ENCODE measurements around the gene RAB8B.
A peak's percentile ranks its signal among the peaks of the same experiment; 100 is the strongest.

Gene RAB8B

DNA sequence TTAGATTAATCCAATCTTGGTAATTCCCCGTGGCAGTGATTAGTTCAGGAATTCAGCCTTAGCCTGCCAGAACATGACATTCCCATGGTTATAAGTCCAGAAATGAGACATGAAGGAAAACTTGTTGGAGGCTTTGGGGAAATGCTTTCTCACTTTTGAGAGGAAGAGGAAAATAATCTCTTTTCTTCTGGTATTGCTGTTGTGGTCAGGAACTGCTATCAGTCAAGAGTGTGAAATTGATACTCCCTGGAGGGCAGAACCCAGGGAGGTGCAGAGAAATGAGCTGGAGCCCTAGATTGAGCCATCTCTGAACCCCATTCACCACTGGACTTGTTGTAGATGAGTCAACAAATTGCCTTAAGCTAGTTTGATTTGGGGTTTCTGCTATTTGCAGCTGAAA is 49.4 kb downstream of the RAB8B start:
- no peak for DNase-seq

DNA sequence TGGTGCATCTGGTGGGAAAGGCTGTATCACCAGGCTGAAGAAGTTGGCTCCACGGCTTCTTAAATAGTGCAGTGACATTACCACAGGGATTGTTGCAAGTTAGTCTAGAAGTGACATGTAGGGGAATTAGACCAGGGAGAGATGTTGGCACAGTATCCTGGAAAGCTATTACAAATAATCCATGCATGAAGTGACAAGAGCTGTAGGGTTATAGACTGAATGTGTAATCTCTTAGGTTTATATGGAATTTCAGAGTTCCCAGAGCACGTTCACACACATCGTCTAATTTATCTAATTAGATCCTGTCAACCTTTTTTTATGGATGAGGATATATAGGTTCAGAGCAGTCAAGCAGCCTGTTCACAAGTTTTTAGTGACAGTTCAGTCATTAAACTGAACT is 50.7 kb downstream of the RAB8B start:
- DNase-seq, result peak; percentile 34

DNA sequence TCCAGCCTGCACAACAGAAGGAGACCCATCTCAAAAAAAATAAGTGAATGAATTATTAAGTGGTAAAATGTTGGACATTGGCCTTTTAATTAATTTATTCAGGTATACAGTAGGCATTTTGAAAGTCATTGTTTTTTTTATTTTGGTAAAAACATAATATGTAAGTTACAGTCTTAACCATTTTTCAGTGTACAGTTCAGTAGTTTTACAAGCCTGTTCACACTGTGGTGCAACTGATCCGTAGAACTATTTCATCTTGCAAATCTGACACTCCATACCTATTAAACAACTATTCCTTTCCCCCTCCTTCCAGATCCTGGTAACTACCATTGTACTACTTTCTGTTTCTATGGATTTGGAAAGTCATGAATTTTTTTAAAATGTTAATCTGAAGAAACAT is 51.9 kb downstream of the RAB8B start:
- DNase-seq, result no peak

DNA sequence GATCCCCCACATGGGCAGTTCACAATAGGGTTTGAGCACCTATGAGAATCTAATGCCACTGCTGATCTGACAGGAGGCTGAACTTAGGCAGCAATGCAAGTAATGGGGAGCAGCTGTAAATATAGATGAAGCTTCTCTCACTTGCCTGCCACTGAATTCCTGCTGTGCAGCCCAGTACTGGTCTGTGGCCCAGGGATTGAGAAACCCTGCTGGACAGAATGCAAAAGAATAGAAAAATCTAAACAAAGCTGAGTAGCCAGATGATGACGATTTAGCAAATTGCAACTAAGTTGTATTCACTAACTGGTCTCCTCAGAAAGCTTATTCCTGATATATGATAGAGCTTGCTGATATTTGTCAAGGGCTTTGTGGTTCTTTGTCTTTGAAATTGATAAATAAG is 53.7 kb downstream of the RAB8B start:
- DNase-seq, result no peak

DNA sequence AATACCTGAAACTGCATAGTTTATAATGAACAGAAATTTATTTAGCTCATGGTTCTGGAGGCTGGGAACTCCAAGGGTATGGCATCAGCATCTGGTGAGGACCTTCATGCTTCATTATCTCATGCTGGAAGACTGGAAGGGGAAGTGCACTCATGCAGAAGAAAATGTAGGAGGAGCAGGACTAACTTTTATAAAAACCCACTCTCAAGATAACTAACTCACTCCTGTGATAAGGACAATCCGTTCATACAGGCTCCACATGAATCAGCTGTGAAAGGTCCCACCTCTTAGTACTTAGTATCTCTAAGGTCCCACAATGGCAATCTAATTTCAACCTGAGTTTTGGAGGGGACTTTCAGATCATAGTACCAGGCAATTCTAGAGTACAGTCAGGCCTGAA is 54.4 kb downstream of the RAB8B start:
- DNase-seq, result no peak

- no peak for DNase-seq
These were observed 55.0 kb downstream of the RAB8B start for GRCh38 chr15:63244399-63244798.

DNA sequence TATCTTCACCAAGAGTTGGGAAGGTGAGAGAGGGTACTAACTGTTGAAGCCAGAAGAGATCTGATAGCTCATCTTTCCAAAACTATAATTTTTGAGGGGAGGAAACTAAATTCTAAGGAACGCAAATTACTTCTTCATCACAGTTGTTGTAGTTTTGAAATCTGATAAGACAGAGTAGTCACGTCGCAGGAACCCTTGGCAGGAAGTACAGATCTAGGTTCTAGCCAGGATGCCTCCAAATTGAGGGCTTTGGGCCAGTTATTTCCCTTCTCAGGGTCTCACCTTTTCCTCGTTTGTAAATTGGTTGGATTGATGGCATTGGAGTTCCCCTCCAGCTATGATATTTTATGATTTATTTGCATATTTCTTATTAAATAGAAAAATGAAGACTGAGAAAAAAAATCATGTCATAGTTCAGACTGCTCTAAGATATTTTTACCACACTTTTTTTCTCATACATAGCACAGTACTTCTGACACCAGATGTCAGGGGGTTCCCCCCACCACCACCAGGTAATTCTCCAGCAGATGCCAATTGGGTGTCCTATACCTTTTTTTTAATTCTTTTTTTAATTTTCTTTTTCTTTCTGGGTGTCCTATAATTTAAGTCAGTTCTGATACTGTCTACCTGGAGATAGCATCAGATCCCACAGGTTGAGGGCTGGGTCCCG is 55.7 kb downstream of the RAB8B start:
- no peak for DNase-seq

DNA sequence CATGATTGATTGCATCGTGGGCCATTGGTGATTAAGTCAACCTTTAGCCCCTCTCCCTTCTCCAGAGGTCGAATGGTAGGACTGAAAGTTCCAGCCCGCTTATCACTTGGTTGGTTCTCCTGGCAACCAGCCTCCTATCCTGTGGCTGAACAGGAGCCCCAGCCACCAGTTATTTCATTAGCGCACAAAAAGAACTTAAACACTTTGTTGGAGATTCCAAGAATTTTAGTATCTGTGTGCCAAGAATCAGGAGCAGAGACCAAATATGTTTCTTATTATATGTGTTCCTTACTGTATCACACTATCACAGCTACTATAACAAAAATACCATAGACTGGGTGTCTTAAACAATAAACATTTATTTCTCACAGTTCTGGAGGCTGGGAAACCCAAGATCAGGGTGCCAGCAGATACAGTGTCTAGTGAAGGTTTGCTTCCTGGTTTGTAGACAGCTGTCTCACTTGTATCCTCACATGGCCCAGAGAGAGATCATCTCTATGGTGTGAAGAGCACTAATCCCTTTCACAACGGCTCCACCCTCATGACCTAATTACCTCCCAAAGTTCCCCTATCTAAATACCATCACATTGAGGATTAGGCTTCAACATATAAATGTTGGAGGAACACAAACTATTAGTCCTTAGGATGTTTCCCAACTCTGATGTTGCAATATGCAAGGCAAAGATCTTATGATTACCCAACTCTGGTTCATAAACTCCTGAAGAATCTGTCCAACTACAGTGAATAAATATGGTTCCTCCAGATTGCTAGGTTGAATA is 57.5 kb downstream of the RAB8B start:
- DNase-seq, result no peak

DNA sequence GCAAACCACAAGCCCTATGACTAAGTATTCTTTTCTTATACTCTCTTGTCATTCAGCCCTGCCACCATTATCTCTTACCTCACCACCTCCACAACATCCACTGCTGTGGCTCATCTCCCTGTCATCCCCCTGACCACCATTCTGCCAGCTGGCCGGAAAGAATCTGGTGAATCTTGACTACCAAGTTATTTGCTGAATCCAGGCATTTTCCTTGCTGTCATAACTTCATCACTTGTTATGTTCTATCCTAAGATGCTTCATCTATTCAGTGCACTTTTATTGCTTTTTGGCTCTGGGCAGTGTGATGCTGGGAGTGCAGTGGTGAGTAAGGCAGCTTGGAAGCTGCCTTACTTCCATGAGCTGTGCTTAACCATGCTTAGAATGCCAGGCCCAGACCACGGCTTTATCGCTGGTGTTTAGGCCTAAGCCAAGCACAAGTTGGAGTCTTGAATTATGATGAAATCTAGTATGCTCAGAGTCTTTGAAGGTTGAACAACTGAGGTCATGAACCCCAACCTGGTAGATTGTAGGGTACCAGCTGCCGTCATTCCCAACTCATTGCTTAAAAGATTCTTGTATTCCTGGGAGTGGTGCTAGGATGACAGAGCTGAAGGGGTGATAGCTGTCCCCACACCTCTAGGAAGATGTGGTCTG is 61.0 kb downstream of the RAB8B start:
- no peak for DNase-seq

- DNase-seq, result no peak
These were observed 62.3 kb downstream of the RAB8B start for GRCh38 chr15:63251701-63252100.

GRCh38 chr15:63252292-63252691 is 62.9 kb downstream of the RAB8B start:
- no peak for DNase-seq

GRCh38 chr15:63254991-63255390 is 65.6 kb downstream of the RAB8B start:
- no peak for DNase-seq

DNA sequence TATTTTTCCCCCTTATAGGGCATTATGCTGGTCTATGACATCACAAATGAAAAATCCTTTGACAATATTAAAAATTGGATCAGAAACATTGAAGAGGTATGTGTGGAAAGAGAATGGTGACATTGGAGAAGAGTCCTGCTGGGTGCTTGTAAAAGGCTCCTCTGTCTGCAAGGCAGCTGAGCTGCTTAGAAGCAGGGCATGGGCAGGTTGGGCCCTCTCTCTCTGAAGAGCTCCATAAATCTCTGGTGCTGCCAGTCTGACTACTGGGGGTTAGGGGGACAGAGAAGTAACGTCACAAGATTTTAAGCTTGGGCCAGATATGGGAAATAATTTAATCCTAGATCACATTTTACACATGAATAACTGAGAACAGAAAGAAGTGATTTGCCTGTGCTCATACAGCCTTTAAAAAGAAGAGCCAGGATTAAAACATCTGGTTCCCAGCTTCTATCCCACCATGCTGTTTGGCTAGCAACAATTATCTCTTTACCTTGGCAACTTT is 66.1 kb downstream of the RAB8B start:
- no peak for DNase-seq

GRCh38 chr15:63256433-63257274 is 67.2 kb downstream of the RAB8B start:
- no peak for DNase-seq

- no peak for DNase-seq
These were observed 69.3 kb downstream of the RAB8B start for GRCh38 chr15:63258658-63259057.

- no peak for DNase-seq
These were observed 71.4 kb downstream of the RAB8B start for GRCh38 chr15:63260791-63261190.

GRCh38 chr15:63261311-63261710 is 71.9 kb downstream of the RAB8B start:
- no peak for DNase-seq

- DNase-seq, result no peak
These were observed 74.1 kb downstream of the RAB8B start for GRCh38 chr15:63263519-63263918.

DNA sequence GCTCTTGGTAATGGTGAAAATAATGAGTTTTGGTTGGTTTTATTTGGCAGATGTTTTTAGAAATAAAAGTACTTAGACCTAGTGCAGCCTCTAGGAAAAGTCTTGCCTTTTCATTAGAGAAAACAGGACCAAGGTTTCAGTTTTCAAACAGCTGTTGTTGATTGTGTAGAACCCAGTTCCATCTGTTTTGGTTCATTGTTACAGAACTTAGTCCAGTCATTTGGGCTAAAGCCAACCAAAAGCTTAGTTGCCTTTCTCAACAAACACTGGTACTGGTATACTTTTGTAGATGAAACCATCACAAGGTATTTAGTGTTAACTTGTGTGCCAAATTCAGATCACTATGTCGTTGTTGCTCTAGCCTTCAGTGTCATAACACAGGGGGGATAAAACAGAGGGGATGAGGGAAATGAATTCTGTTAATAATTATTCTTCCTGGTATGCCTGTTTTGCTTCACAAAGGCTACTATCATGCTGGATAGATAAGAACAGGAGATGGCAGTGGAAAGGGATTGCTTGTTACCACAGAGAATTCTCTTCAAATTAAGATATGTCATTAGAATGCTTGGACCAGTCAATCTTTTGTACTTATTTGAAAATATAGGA is 75.4 kb downstream of the RAB8B start:
- DNase-seq, result no peak

GRCh38 chr15:63274427-63274826 is 85.0 kb downstream of the RAB8B start:
- no peak for DNase-seq

- no peak for DNase-seq
These were observed 87.1 kb downstream of the RAB8B start for GRCh38 chr15:63276342-63277037.

Data from DMS79 (cell line).